GM12878 (cell line): Measurements from ENCODE around the gene CYP1B1. TPM values are rescaled to one million over a fixed set of nuclear protein-coding genes. Genes with fewer than 3 reads are reported as not detected.
"Not testable (repeated sequence)": the region's sequence is repeated elsewhere in the genome, so short reads cannot be mapped to it uniquely, and the experiment has no call there.

Source experiments
- ATAC-seq: fragments of 200-7000 bp; cut with Tn5 transposase; 3 replicates; pipeline ENCODE4 v1.9.1; 2020; ENCODE audit warnings: mild to moderate bottlenecking, moderate library complexity
- BruUV-seq: library from RNA; stranded (reverse); fragments of 400-500 nt; replicated peaks from 2 replicates; lab custom pipeline; 2021; lab: Mats Ljungman, UMichigan
- CTCF ChIA-PET: fragments of 300-600 bp; sonication (Branson Sonifier 250); formaldehyde crosslinking; extraction: SDS; loops from one replicate; lab custom pipeline; 2021; ENCODE audit warnings: inconsistent platforms; lab: Yijun Ruan, JAX
- POLR2A ChIA-PET: fragments of 350-600 bp; formaldehyde crosslinking; extraction: SDS; loops from one replicate; lab custom pipeline; 2021; ENCODE audit warnings: inconsistent platforms; lab: Charles Lee
- RAD21 ChIA-PET: fragments of 300-600 bp; sonication (Branson Sonifier 250); formaldehyde crosslinking; loops from one replicate; lab custom pipeline; 2023; ENCODE audit warnings: antibody characterized with exemption; ENCODE audit not compliant: unreplicated experiment; lab: Charles Lee
- SMC1A ChIA-PET: fragments of 300-600 bp; sonication (Branson Sonifier 250); formaldehyde crosslinking; loops from one replicate; lab custom pipeline; 2023; ENCODE audit not compliant: unreplicated experiment, uncharacterized antibody; lab: Charles Lee
- DNase-seq: peaks from one replicate; pipeline ENCODE4 v3.0.0-alpha.2; 2011; ENCODE audit warnings: low read depth, low spot score
- FAIRE-seq: peaks from 3 replicates; lab custom pipeline; 2011; peaks lifted over from hg19 to GRCh38; lab: Jason Lieb, UNC
- H2AFZ ChIP-seq: 2 replicates; pipeline ENCODE4 v1.6.0; 2011; ENCODE audit warnings: low read depth, low read length, control low read depth; ENCODE audit not compliant: control insufficient read depth
- H3K27ac ChIP-seq: 2 replicates; pipeline ENCODE4 v1.5.1; 2011; ENCODE audit warnings: control low read depth; ENCODE audit not compliant: control insufficient read depth, insufficient read depth
- H3K27me3 ChIP-seq, 2 experiments: replicated peaks in 1 of 2; 2 replicates each; pipeline versions ENCODE4 v1.6.0 to v1.6.1; 2011; ENCODE audit warnings: low read length in 1 of 2; ENCODE audit not compliant: control insufficient read depth in 2 of 2, insufficient read depth in 2 of 2
- H3K36me3 ChIP-seq, 2 experiments: 2 replicates each; pipeline ENCODE4 v1.5.1; 2011; ENCODE audit warnings: low read length in 1 of 2; ENCODE audit not compliant: control insufficient read depth in 2 of 2, insufficient read depth in 2 of 2
- H3K4me1 ChIP-seq: 2 replicates; pipeline ENCODE4 v1.6.1; 2011; ENCODE audit warnings: mild to moderate bottlenecking, low read length, moderate library complexity, mixed read lengths; ENCODE audit not compliant: control insufficient read depth, insufficient read depth
- H3K4me2 ChIP-seq: 2 replicates; pipeline ENCODE4 v1.6.0; 2011; ENCODE audit warnings: control low read depth; ENCODE audit not compliant: control insufficient read depth, insufficient read depth
- H3K4me3 ChIP-seq: fragments of 200-600 bp; sonication (generic); 2 replicates; pipeline ENCODE4 v1.5.1; 2016
- H3K79me2 ChIP-seq: 2 replicates; pipeline ENCODE4 v1.6.0; 2011; ENCODE audit warnings: low read length; ENCODE audit not compliant: control insufficient read depth, insufficient read depth
- H3K9ac ChIP-seq: 2 replicates; pipeline ENCODE4 v1.8.0; 2011; ENCODE audit warnings: low read length, control low read depth, mixed read lengths; ENCODE audit not compliant: control insufficient read depth, insufficient read depth
- H3K9me3 ChIP-seq: replicated peaks from 3 replicates; pipeline ENCODE4 v1.5.1; 2011; ENCODE audit warnings: mild to moderate bottlenecking, low read length; ENCODE audit not compliant: control insufficient read depth, insufficient read depth
- H4K20me1 ChIP-seq: 2 replicates; pipeline ENCODE4 v1.6.0; 2011; ENCODE audit not compliant: control insufficient read depth, insufficient read depth
- whole genome bisulfite sequencing: methylation state at CpG from one replicate; pipeline ENCODE4 v1.1.6; 2016; ENCODE audit warnings: low lambda C conversion rate; ENCODE audit not compliant: insufficient replicate concordance, insufficient coverage; ENCODE audit errors: missing lambda C conversion rate; 5-methylcytosine and 5-hydroxymethylcytosine counted together
- in situ Hi-C: fragments of 300-500 bp; cut with MboI; formaldehyde crosslinking; loops from 9 replicates; pipeline ENCODE4 v1.14.3; 2018; ENCODE audit warnings: mixed read lengths
- intact Hi-C: fragments of 100-400 bp; cut with micrococcal nuclease; formaldehyde crosslinking; loops from one replicate; pipeline ENCODE4 v1.14.2; 2022; ENCODE audit not compliant: unreplicated experiment
- polyA plus RNA-seq, 11 experiments: library from polyadenylated mRNA; depleted of rRNA in 4 of 11; unstranded in 6 of 11; stranded (reverse) in 5 of 11; fragments of >200 nt; fragmentation: Nextera tagmentation in 4 of 11; fragmentation: Illumina TruSeq in 1 of 11; extraction: Ambion mirVana in 4 of 11; extraction: Trizol in 1 of 11; gene quantifications; 1 replicate in 1 of 11; 2 replicates in 10 of 11; pipeline versions ENCODE4 v1.2.1 to v1.2.3, GENCODE V29; 2011 to 2016; ENCODE audit warnings: inconsistent platforms in 2 of 11, missing spikeins in 2 of 11, low read depth in 1 of 11
- total RNA-seq, 4 experiments: library from RNA; depleted of rRNA in 3 of 4; stranded (reverse); fragments of >200 nt in 3 of 4; fragmentation: Illumina TruSeq in 1 of 4; extraction: Trizol in 1 of 4; gene quantifications; 2 replicates each; pipeline versions ENCODE4 v1.2.1 to v1.2.3, GENCODE V29; 2013 to 2021

The CYP1B1 gene
- total and polyA plus RNA-seq, 10 of the 15 experiments (the other 5 are each of a cell fraction or from before 2014, with no cell fraction given): 0.35 to 29.7 (median 3.4) TPM

- FAIRE-seq, in situ Hi-C loops: not testable (repeated sequence)
Observed at GRCh38 chr2:38085998-38086698, 10.2 kb upstream of the CYP1B1 start.

GRCh38 chr2:38084556-38084955 is 8.6 kb upstream of the CYP1B1 start:
- H3K79me2 ChIP-seq, H4K20me1 ChIP-seq, H3K4me1 ChIP-seq, H3K36me3 ChIP-seq, intact Hi-C loops, H2AFZ ChIP-seq, H3K9me3 ChIP-seq, CTCF ChIA-PET, in situ Hi-C loops, H3K27ac ChIP-seq, H3K4me3 ChIP-seq, POLR2A ChIA-PET, H3K9ac ChIP-seq, DNase-seq, RAD21 ChIA-PET, FAIRE-seq, H3K4me2 ChIP-seq, SMC1A ChIA-PET, H3K27me3 ChIP-seq, ATAC-seq, BruUV-seq: not testable (repeated sequence)
- 63% methylated on average over 8 of the region's 8 CpGs for WGBS

More at GRCh38 chr2:38085998-38086698, 10.2 kb upstream of the CYP1B1 start:
- H3K9me3 ChIP-seq, H3K4me2 ChIP-seq, RAD21 ChIA-PET, ATAC-seq, H4K20me1 ChIP-seq, POLR2A ChIA-PET, H3K4me3 ChIP-seq, DNase-seq, intact Hi-C loops, H3K27me3 ChIP-seq, H3K4me1 ChIP-seq, H3K36me3 ChIP-seq, H3K27ac ChIP-seq, H3K9ac ChIP-seq, H3K79me2 ChIP-seq, BruUV-seq, H2AFZ ChIP-seq: not testable (repeated sequence)
- CTCF ChIA-PET: interaction anchor here (0.8 kb wide), 1 partner anchor 31 kb away, joined by 3 read pairs; no protein-coding TSS in a partner anchor
- WGBS: 63% methylated on average over 10 of the region's 10 CpGs
- SMC1A ChIA-PET: interaction anchor here (1.1 kb wide), 1 partner anchor 10 kb away, joined by 3 read pairs; the partner anchor contains the start of gene CYP1B1

GRCh38 chr2:38082727-38083126 is 6.8 kb upstream of the CYP1B1 start:
- H4K20me1 ChIP-seq, intact Hi-C loops, CTCF ChIA-PET, BruUV-seq, H3K79me2 ChIP-seq, H3K9me3 ChIP-seq, H3K36me3 ChIP-seq, RAD21 ChIA-PET, DNase-seq, H3K27ac ChIP-seq, H2AFZ ChIP-seq, H3K4me2 ChIP-seq, FAIRE-seq, POLR2A ChIA-PET, H3K4me1 ChIP-seq, in situ Hi-C loops, H3K9ac ChIP-seq, ATAC-seq, H3K4me3 ChIP-seq, H3K27me3 ChIP-seq, SMC1A ChIA-PET: not testable (repeated sequence)
- 59% methylated on average over 9 of the region's 9 CpGs for WGBS
